IMR-90 (cell line): Measurements from ENCODE around the gene KIF4B. TPM values are rescaled to one million over a fixed set of nuclear protein-coding genes. Genes with fewer than 3 reads are reported as not detected.

ENCODE experiments used
- ATAC-seq: fragments of 200-7000 bp; cut with Tn5 transposase; 2 replicates; pipeline ENCODE4 v1.9.1; 2020; ENCODE audit warnings: low read depth, mild to moderate bottlenecking, moderate library complexity
- BruUV-seq: library from RNA; stranded (reverse); fragments of 400-500 nt; replicated peaks from 2 replicates; lab custom pipeline; 2021; lab: Mats Ljungman, UMichigan
- CTCF ChIA-PET: fragments of 300-600 bp; formaldehyde crosslinking; extraction: SDS; loops from one replicate; lab custom pipeline; 2021; ENCODE audit warnings: antibody characterized with exemption; lab: Yijun Ruan, JAX
- POLR2A ChIA-PET: fragments of 300-600 bp; sonication (Branson Sonifier 250); formaldehyde crosslinking; loops from one replicate; lab custom pipeline; 2022; ENCODE audit warnings: antibody characterized with exemption; ENCODE audit not compliant: unreplicated experiment; lab: Charles Lee
- DNase-seq: peaks from one replicate; pipeline ENCODE4 v3.0.0; 2013
- H2AFZ ChIP-seq: replicated peaks from 2 replicates; pipeline ENCODE3; 2013; ENCODE audit warnings: low read length, mild to moderate bottlenecking; ENCODE audit not compliant: poor library complexity
- H2AK5ac ChIP-seq: 2 replicates; pipeline ENCODE4 v1.6.1; 2013; ENCODE audit warnings: low read depth, low read length, inconsistent platforms
- H2AK9ac ChIP-seq: replicated peaks from 2 replicates; pipeline ENCODE3; 2013; ENCODE audit warnings: mild to moderate bottlenecking, low read depth, low read length, moderate library complexity; ENCODE audit not compliant: poor library complexity
- H2BK120ac ChIP-seq: 2 replicates; pipeline ENCODE4 v1.6.1; 2013; ENCODE audit warnings: low read depth, low read length, inconsistent platforms
- H2BK15ac ChIP-seq: 3 replicates; pipeline ENCODE4 v1.6.1; 2013; ENCODE audit warnings: low read depth, low read length, inconsistent platforms
- H2BK20ac ChIP-seq: 2 replicates; pipeline ENCODE4 v1.6.1; 2013; ENCODE audit warnings: low read depth, mild to moderate bottlenecking, inconsistent platforms, low read length, moderate library complexity
- H2BK5ac ChIP-seq: 2 replicates; pipeline ENCODE4 v1.6.1; 2013; ENCODE audit warnings: mild to moderate bottlenecking, low read depth, low read length, inconsistent platforms; ENCODE audit not compliant: poor library complexity, severe bottlenecking
- H3K14ac ChIP-seq: replicated peaks from 2 replicates; pipeline ENCODE4 v1.6.1; 2013; ENCODE audit warnings: low read depth, low read length, inconsistent platforms
- H3K18ac ChIP-seq: 2 replicates; pipeline ENCODE4 v1.6.1; 2013; ENCODE audit warnings: low read depth, low read length, control low read depth
- H3K23ac ChIP-seq: 2 replicates; pipeline ENCODE4 v1.6.1; 2013; ENCODE audit warnings: low read depth, low read length, inconsistent platforms
- H3K27ac ChIP-seq: 2 replicates; pipeline ENCODE4 v1.5.1; 2013; ENCODE audit warnings: mild to moderate bottlenecking, control low read depth, low read length; ENCODE audit not compliant: insufficient read depth
- H3K27me3 ChIP-seq: 2 replicates; pipeline ENCODE4 v1.6.1; 2013; ENCODE audit warnings: low read length; ENCODE audit not compliant: control insufficient read depth, insufficient read depth
- H3K36me3 ChIP-seq: 2 replicates; pipeline ENCODE4 v1.6.1; 2013; ENCODE audit warnings: low read length, mixed read lengths; ENCODE audit not compliant: control insufficient read depth, insufficient read depth
- H3K4ac ChIP-seq: 2 replicates; pipeline ENCODE4 v1.6.1; 2013; ENCODE audit warnings: low read depth, low read length, inconsistent platforms
- H3K4me1 ChIP-seq: 2 replicates; pipeline ENCODE4 v1.6.1; 2013; ENCODE audit warnings: low read length, mixed read lengths; ENCODE audit not compliant: control insufficient read depth, insufficient read depth
- H3K4me2 ChIP-seq: 2 replicates; pipeline ENCODE4 v1.6.1; 2013; ENCODE audit warnings: low read depth, mild to moderate bottlenecking, control low read depth, low read length, moderate library complexity
- H3K4me3 ChIP-seq: 2 replicates; pipeline ENCODE4 v1.5.1; 2013; ENCODE audit warnings: low read depth, mild to moderate bottlenecking, control low read depth, low read length, moderate library complexity; ENCODE audit not compliant: insufficient read depth
- H3K56ac ChIP-seq: 2 replicates; pipeline ENCODE4 v1.6.1; 2013; ENCODE audit warnings: low read length, inconsistent platforms; ENCODE audit not compliant: insufficient read depth; ENCODE audit errors: extremely low read depth
- H3K79me1 ChIP-seq, 2 experiments: 2 replicates each; pipeline ENCODE4 v1.6.1; 2013; ENCODE audit warnings: low read length in 2 of 2, inconsistent platforms in 1 of 2, low read depth in 1 of 2
- H3K9ac ChIP-seq: 2 replicates; pipeline ENCODE4 v1.6.1; 2013; ENCODE audit warnings: low read depth, low read length, control low read depth
- H3K9me1 ChIP-seq: 2 replicates; pipeline ENCODE4 v1.6.1; 2013; ENCODE audit warnings: low read length, inconsistent platforms; ENCODE audit not compliant: insufficient read depth
- H3K9me3 ChIP-seq: 2 replicates; pipeline ENCODE4 v1.6.1; 2013; ENCODE audit warnings: low read length; ENCODE audit not compliant: control insufficient read depth, insufficient read depth
- H4K20me1 ChIP-seq: 2 replicates; pipeline ENCODE4 v1.6.1; 2013; ENCODE audit warnings: low read length, inconsistent platforms; ENCODE audit not compliant: insufficient read depth
- H4K5ac ChIP-seq: 2 replicates; pipeline ENCODE4 v1.6.1; 2013; ENCODE audit warnings: mild to moderate bottlenecking, low read depth, low read length, control low read depth
- H4K8ac ChIP-seq, 2 experiments: 2 replicates each; pipeline ENCODE4 v1.6.1; 2013; ENCODE audit warnings: low read depth in 2 of 2, low read length in 2 of 2, control low read depth in 1 of 2, inconsistent platforms in 1 of 2
- H4K91ac ChIP-seq: 2 replicates; pipeline ENCODE4 v1.6.1; 2013; ENCODE audit warnings: low read depth, low read length, inconsistent platforms; ENCODE audit not compliant: insufficient read depth
- BHLHE40 ChIP-seq: fragments of 150-350 bp; IDR thresholded peaks from 2 replicates; pipeline ENCODE4 v1.6.1; 2016; ENCODE audit warnings: mild to moderate bottlenecking, low read depth, low read length
- CEBPB ChIP-seq: IDR thresholded peaks from 2 replicates; pipeline ENCODE4 v1.6.1; 2012; ENCODE audit warnings: low read depth, low read length, improper control_type of control experiment
- CHD1 ChIP-seq: IDR thresholded peaks from 2 replicates; pipeline ENCODE4 v1.6.1; 2012; ENCODE audit warnings: low read depth, low read length, improper control_type of control experiment
- POLR2A ChIP-seq: IDR thresholded peaks from 2 replicates; pipeline ENCODE4 v1.6.1; 2012; ENCODE audit warnings: mild to moderate bottlenecking, low read depth, low read length
- RCOR1 ChIP-seq: IDR thresholded peaks from 2 replicates; pipeline ENCODE4 v1.6.1; 2012; ENCODE audit warnings: mild to moderate bottlenecking, low read length, improper control_type of control experiment; ENCODE audit not compliant: insufficient replicate concordance
- RFX5 ChIP-seq: IDR thresholded peaks from 2 replicates; pipeline ENCODE4 v1.8.0; 2012; ENCODE audit warnings: low read depth, mild to moderate bottlenecking, low read length, moderate library complexity
- SMC3 ChIP-seq: fragments of 150-350 bp; IDR thresholded peaks from 2 replicates; pipeline ENCODE4 v1.6.1; 2016; ENCODE audit warnings: low read depth, mild to moderate bottlenecking, antibody characterized with exemption, low read length, moderate library complexity
- WGBS, 2 experiments: methylation state at CpG; one replicate each; pipeline versions ENCODE4 v1.1.5 to v1.1.7; 2013; ENCODE audit warnings: missing lambda C conversion rate in 2 of 2; ENCODE audit not compliant: insufficient read length in 1 of 2; ENCODE audit errors: extremely low coverage in 2 of 2; 5-methylcytosine and 5-hydroxymethylcytosine counted together
- dilution Hi-C: fragments of 300-500 bp; cut with HindIII; formaldehyde crosslinking; loops from one replicate; pipeline ENCODE4 v1.14.3; 2018; ENCODE audit warnings: low sequenced_read_pairs; ENCODE audit not compliant: unreplicated experiment
- in situ Hi-C: fragments of 300-500 bp; cut with MboI; formaldehyde crosslinking; loops from 3 replicates; pipeline ENCODE4 v1.14.3; 2019; ENCODE audit warnings: low sequenced_read_pairs, inconsistent platforms, mixed read lengths
- intact Hi-C: fragments of 100-400 bp; cut with micrococcal nuclease; formaldehyde crosslinking; loops from 2 replicates; pipeline ENCODE4 v1.10.0; 2022
- polyA plus RNA-seq, 3 experiments: library from polyadenylated mRNA; depleted of rRNA; stranded (reverse); fragments of >200 nt; gene quantifications; 2 replicates each; pipeline ENCODE4 v1.2.3, GENCODE V29; 2012; ENCODE audit warnings: low replicate concordance in 1 of 3
- total RNA-seq: library from RNA; depleted of rRNA; stranded (reverse); fragments of >200 nt; gene quantifications from 2 replicates; pipeline ENCODE4 v1.2.3, GENCODE V29; 2012
- TF ChIP-seq, protein P1 (sequence below): conservative IDR thresholded peaks from 2 replicates; pipeline ENCODE4 v1.5.1; 2012; ENCODE audit warnings: mild to moderate bottlenecking, low read depth, low read length, improper control_type of control experiment
- TF ChIP-seq, protein P2 (sequence below): fragments of 150-350 bp; IDR thresholded peaks from 2 replicates; pipeline ENCODE4 v1.6.1; 2016; ENCODE audit warnings: low read depth, mild to moderate bottlenecking, low read length, moderate library complexity, borderline replicate concordance
- TF ChIP-seq, protein P3 (sequence below): fragments of 150-350 bp; IDR thresholded peaks from 2 replicates; pipeline ENCODE4 v1.6.1; 2017; ENCODE audit warnings: mild to moderate bottlenecking, antibody characterized with exemption, low read length, low read depth

The KIF4B gene
- total and polyA plus RNA-seq, 2 of the 4 experiments (the other 2 are of a cell fraction): under 0.01 to 0.03 TPM

DNA sequence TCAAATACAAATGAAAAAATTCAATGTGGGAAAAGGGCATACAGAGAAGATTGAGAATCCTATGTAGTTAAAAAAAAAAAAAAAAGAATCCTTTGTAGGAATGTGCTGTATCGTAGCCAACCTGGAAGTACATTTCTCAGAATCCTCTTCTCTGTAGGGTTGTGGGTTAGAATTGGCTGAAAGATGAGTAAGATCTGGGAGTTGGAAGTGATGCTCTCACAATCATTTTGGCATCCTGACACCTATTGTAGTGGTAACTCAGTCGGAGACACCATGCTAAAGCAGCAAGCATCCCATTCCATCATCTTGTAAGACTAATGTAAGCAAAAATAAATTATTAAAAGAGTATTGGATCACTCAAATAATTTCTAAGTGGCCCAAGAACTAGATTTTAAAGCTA is 42.1 kb upstream of the KIF4B start:
- TF ChIP-seq, protein P1, sequence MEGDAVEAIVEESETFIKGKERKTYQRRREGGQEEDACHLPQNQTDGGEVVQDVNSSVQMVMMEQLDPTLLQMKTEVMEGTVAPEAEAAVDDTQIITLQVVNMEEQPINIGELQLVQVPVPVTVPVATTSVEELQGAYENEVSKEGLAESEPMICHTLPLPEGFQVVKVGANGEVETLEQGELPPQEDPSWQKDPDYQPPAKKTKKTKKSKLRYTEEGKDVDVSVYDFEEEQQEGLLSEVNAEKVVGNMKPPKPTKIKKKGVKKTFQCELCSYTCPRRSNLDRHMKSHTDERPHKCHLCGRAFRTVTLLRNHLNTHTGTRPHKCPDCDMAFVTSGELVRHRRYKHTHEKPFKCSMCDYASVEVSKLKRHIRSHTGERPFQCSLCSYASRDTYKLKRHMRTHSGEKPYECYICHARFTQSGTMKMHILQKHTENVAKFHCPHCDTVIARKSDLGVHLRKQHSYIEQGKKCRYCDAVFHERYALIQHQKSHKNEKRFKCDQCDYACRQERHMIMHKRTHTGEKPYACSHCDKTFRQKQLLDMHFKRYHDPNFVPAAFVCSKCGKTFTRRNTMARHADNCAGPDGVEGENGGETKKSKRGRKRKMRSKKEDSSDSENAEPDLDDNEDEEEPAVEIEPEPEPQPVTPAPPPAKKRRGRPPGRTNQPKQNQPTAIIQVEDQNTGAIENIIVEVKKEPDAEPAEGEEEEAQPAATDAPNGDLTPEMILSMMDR: no peak
- TF ChIP-seq RFX5 (no peak), CEBPB (no peak), RCOR1 (no peak), CHD1 (no peak), BHLHE40 (no peak), SMC3 (no peak), POLR2A (no peak)
- TF ChIP-seq, protein P2, sequence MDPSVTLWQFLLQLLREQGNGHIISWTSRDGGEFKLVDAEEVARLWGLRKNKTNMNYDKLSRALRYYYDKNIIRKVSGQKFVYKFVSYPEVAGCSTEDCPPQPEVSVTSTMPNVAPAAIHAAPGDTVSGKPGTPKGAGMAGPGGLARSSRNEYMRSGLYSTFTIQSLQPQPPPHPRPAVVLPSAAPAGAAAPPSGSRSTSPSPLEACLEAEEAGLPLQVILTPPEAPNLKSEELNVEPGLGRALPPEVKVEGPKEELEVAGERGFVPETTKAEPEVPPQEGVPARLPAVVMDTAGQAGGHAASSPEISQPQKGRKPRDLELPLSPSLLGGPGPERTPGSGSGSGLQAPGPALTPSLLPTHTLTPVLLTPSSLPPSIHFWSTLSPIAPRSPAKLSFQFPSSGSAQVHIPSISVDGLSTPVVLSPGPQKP: no peak
- TF ChIP-seq, protein P3, sequence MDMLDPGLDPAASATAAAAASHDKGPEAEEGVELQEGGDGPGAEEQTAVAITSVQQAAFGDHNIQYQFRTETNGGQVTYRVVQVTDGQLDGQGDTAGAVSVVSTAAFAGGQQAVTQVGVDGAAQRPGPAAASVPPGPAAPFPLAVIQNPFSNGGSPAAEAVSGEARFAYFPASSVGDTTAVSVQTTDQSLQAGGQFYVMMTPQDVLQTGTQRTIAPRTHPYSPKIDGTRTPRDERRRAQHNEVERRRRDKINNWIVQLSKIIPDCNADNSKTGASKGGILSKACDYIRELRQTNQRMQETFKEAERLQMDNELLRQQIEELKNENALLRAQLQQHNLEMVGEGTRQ: no peak
- no peaks in the 10 kb centered on the region for H4K20me1 ChIP-seq
- no peaks in the 10 kb centered on the region; the same call in 1 of the 2 replicates for H3K9me3 ChIP-seq
- ATAC-seq (no peak), DNase-seq (peak; percentile 38)
- H4K5ac ChIP-seq: no peak overlapping the region
- no peak overlapping the region for H2BK5ac ChIP-seq
- H3K36me3 ChIP-seq: peaks cover 4% of the 10 kb centered on the region
- in situ Hi-C loops (loop anchor here (10.0 kb wide), 1 partner anchor 1853 kb away; no protein-coding TSS in a partner anchor), dilution Hi-C loops (no loop called here), intact Hi-C loops (loop anchor here (10.0 kb wide), 1 partner anchor 1853 kb away; no protein-coding TSS in a partner anchor)
- 0 out of 4 replicates have a peak, but pooled peaks cover 0 to under 1% of the 10 kb centered on the region in 2 experiments for H3K79me1 ChIP-seq
- no peak overlapping the region for H3K9ac ChIP-seq
- no peaks in the 10 kb centered on the region for H3K27me3 ChIP-seq
- H3K9me1 ChIP-seq: no peaks in the 10 kb centered on the region
- H3K4me2 ChIP-seq: no peak overlapping the region
- no peak overlapping the region for H3K18ac ChIP-seq
- no peak overlapping the region for H2AK5ac ChIP-seq
- CTCF ChIA-PET: interaction anchor here (1.2 to 2.4 kb wide), 4 partner anchors 11 to 176 kb away, joined by 3 to 11 read pairs (median 6); no protein-coding TSS in a partner anchor
- WGBS, 2 experiments: no CpG with 5 or more reads among the region's 2 CpGs
- H2AK9ac ChIP-seq: no peak overlapping the region
- no peak overlapping the region for H2BK120ac ChIP-seq
- H3K27ac ChIP-seq: no peak overlapping the region
- peaks cover 1% of the 10 kb centered on the region; the same call in 1 of the 2 replicates for H3K4me1 ChIP-seq
- no peak overlapping the region for H2BK20ac ChIP-seq
- no peak overlapping the region for H3K23ac ChIP-seq
- H3K56ac ChIP-seq: no peak overlapping the region
- no peak overlapping the region for H4K91ac ChIP-seq
- no peak overlapping the region for H4K8ac ChIP-seq
- no peak overlapping the region for H3K4me3 ChIP-seq
- no peak overlapping the region for H3K4ac ChIP-seq
- POLR2A ChIA-PET: no interaction called here
- no peak overlapping the region for H3K14ac ChIP-seq
- BruUV-seq: no TSS peak
- H2AFZ ChIP-seq: no peak overlapping the region
- H2BK15ac ChIP-seq: no peak overlapping the region
